SK-N-DZ (cell line): ENCODE measurements around the gene HMX3.
A peak's percentile ranks its signal among the peaks of the same experiment; 100 is the strongest.

Experiments used
- DNase-seq: peaks from one replicate; pipeline ENCODE4 v3.0.0-alpha.2; 2015; ENCODE audit warnings: low spot score

Gene HMX3

GRCh38 chr10:123147635-123148413 lies 12.1 kb downstream of the HMX3 start, which contains the start of gene HMX2:
HMX2 (plus strand) TSS chr10:123148136; CDS start chr10:123148379, 243 bp downstream.
- DNase-seq, result peak; percentile 80

- DNase-seq, result no peak
Measured at GRCh38 chr10:123148414-123149161, 12.8 kb downstream of the HMX3 start.

GRCh38 chr10:123149162-123149567 lies 13.4 kb downstream of the HMX3 start:
- DNase-seq, result no peak

GRCh38 chr10:123149568-123150270 lies 13.9 kb downstream of the HMX3 start:
- no peak for DNase-seq

GRCh38 chr10:123150271-123150985 lies 14.7 kb downstream of the HMX3 start:
- no peak for DNase-seq

GRCh38 chr10:123150986-123151736 lies 15.4 kb downstream of the HMX3 start:
- DNase-seq, result no peak

- no peak for DNase-seq
Measured at GRCh38 chr10:123151737-123152135, 16.0 kb downstream of the HMX3 start.

GRCh38 chr10:123153486-123154091 lies 17.8 kb downstream of the HMX3 start:
- DNase-seq, result peak; percentile 65

GRCh38 chr10:123154092-123154710 lies 18.4 kb downstream of the HMX3 start, which contains the start of gene BUB3:
BUB3 (plus strand) TSS chr10:123154402; CDS start chr10:123154918, 516 bp downstream.
- DNase-seq, result peak; percentile 100

GRCh38 chr10:123154711-123155505 lies 19.1 kb downstream of the HMX3 start:
- DNase-seq, result peak; percentile 62

- no peak for DNase-seq
Measured at GRCh38 chr10:123156078-123156477, 20.3 kb downstream of the HMX3 start.

GRCh38 chr10:123157210-123157609 lies 21.4 kb downstream of the HMX3 start:
- no peak for DNase-seq

- DNase-seq, result no peak
Measured at GRCh38 chr10:123158682-123159081, 22.9 kb downstream of the HMX3 start.

GRCh38 chr10:123160311-123160980 lies 24.7 kb downstream of the HMX3 start:
- DNase-seq, result no peak

GRCh38 chr10:123164319-123164718 lies 28.5 kb downstream of the HMX3 start:
- DNase-seq, result no peak

- DNase-seq, result no peak
Measured at GRCh38 chr10:123165445-123166072, 29.8 kb downstream of the HMX3 start.

GRCh38 chr10:123166618-123167017 lies 30.8 kb downstream of the HMX3 start:
- DNase-seq, result no peak

GRCh38 chr10:123170961-123171360 lies 35.2 kb downstream of the HMX3 start:
- DNase-seq, result no peak
